Smooth muscle cell (in vitro differentiated cells): ENCODE measurements around the gene HLCS. TPM values are rescaled to one million over a fixed set of nuclear protein-coding genes. Genes with fewer than 3 reads are reported as not detected.

Experiments
- DNase-seq: peaks from one replicate; lab custom pipeline; 2025; ENCODE audit not compliant: unreplicated experiment; lab: John Stamatoyannopoulos, UW
- H2AFZ ChIP-seq: fragments of 200-600 bp; sonication (generic); 2 replicates; pipeline ENCODE4 v1.6.0; 2016; ENCODE audit warnings: antibody characterized with exemption, low read depth, mild to moderate bottlenecking
- H3F3A ChIP-seq: fragments of 200-600 bp; sonication (generic); 2 replicates; pipeline ENCODE4 v1.6.0; 2017; ENCODE audit warnings: antibody characterized with exemption, low read depth
- H3K27ac ChIP-seq: fragments of 200-600 bp; sonication (generic); 2 replicates; pipeline ENCODE4 v1.5.1; 2016; ENCODE audit warnings: low read depth, mild to moderate bottlenecking
- H3K27me3 ChIP-seq: fragments of 200-600 bp; sonication (generic); 2 replicates; pipeline ENCODE4 v1.6.1; 2016; ENCODE audit warnings: low read depth, mild to moderate bottlenecking
- H3K36me3 ChIP-seq: fragments of 200-600 bp; sonication (generic); 2 replicates; pipeline ENCODE4 v1.5.1; 2016; ENCODE audit warnings: low read depth
- H3K4me1 ChIP-seq: fragments of 200-600 bp; sonication (generic); 2 replicates; pipeline ENCODE4 v1.5.1; 2016; ENCODE audit warnings: low read depth
- H3K4me2 ChIP-seq: fragments of 200-600 bp; sonication (generic); 2 replicates; pipeline ENCODE4 v1.6.0; 2016; ENCODE audit warnings: mild to moderate bottlenecking
- H3K4me3 ChIP-seq: fragments of 200-600 bp; sonication (generic); 2 replicates; pipeline ENCODE4 v1.5.1; 2016; ENCODE audit warnings: mild to moderate bottlenecking
- H3K79me2 ChIP-seq: fragments of 200-600 bp; sonication (generic); 2 replicates; pipeline ENCODE4 v1.6.0; 2016; ENCODE audit warnings: low read depth, mild to moderate bottlenecking
- H3K9ac ChIP-seq: fragments of 200-600 bp; sonication (generic); 2 replicates; pipeline ENCODE4 v1.6.0; 2016; ENCODE audit warnings: low read depth
- H3K9me3 ChIP-seq: fragments of 200-600 bp; sonication (generic); replicated peaks from 2 replicates; pipeline ENCODE4 v1.5.1; 2016; ENCODE audit warnings: low read depth
- H4K20me1 ChIP-seq: fragments of 200-600 bp; sonication (generic); 2 replicates; pipeline ENCODE4 v1.6.0; 2016; ENCODE audit warnings: low read depth
- WGBS: methylation state at CpG from one replicate; pipeline ENCODE4 v1.1.7; 2016; ENCODE audit warnings: low lambda C conversion rate; 5-methylcytosine and 5-hydroxymethylcytosine counted together
- polyA plus RNA-seq: library from polyadenylated mRNA; unstranded; fragments of >200 nt; fragmentation: Nextera tagmentation; extraction: Ambion mirVana; gene quantifications from 2 replicates; pipeline ENCODE4 v1.2.1, GENCODE V29; 2016
- total RNA-seq: library from RNA; depleted of rRNA; stranded (reverse); fragments of >200 nt; gene quantifications from 2 replicates; pipeline ENCODE4 v1.2.3, GENCODE V29; 2014
- TF ChIP-seq, protein P1 (sequence below): fragments of 200-600 bp; sonication (generic); IDR thresholded peaks from 2 replicates; pipeline ENCODE4 v1.5.1; 2017; ENCODE audit warnings: borderline replicate concordance, mild to moderate bottlenecking, antibody characterized with exemption; ENCODE audit not compliant: insufficient read depth, poor library complexity, severe bottlenecking

Gene HLCS
- total and polyA plus RNA-seq, 2 experiments from 2014 or later: 7.5 to 20.6 TPM

GRCh38 chr21:36866419-36866818, 100.0 kb downstream of the HLCS start:
- Histone ChIP-seq H3K9me3 (no peaks in the 10 kb centered on the region), H3K27me3 (no peaks in the 10 kb centered on the region), H3F3A (no peaks in the 10 kb centered on the region), H3K79me2 (no peaks in the 10 kb centered on the region), H3K27ac (no peak overlapping the region), H3K4me2 (no peak overlapping the region), H3K4me1 (no peaks in the 10 kb centered on the region), H3K36me3 (no peaks in the 10 kb centered on the region), H3K4me3 (no peak overlapping the region), H4K20me1 (no peaks in the 10 kb centered on the region), H2AFZ (no peak overlapping the region), H3K9ac (no peak overlapping the region)
- TF ChIP-seq, protein P1, sequence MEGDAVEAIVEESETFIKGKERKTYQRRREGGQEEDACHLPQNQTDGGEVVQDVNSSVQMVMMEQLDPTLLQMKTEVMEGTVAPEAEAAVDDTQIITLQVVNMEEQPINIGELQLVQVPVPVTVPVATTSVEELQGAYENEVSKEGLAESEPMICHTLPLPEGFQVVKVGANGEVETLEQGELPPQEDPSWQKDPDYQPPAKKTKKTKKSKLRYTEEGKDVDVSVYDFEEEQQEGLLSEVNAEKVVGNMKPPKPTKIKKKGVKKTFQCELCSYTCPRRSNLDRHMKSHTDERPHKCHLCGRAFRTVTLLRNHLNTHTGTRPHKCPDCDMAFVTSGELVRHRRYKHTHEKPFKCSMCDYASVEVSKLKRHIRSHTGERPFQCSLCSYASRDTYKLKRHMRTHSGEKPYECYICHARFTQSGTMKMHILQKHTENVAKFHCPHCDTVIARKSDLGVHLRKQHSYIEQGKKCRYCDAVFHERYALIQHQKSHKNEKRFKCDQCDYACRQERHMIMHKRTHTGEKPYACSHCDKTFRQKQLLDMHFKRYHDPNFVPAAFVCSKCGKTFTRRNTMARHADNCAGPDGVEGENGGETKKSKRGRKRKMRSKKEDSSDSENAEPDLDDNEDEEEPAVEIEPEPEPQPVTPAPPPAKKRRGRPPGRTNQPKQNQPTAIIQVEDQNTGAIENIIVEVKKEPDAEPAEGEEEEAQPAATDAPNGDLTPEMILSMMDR: no peak
- 89% methylated on average over 5 of the region's 5 CpGs for WGBS
- no peak for DNase-seq

- H3K4me3 ChIP-seq: no peak overlapping the region
- H3K27ac ChIP-seq: no peak overlapping the region
These were observed 101.5 kb downstream of the HLCS start for GRCh38 chr21:36864974-36865373.

GRCh38 chr21:36863260-36863659, 103.2 kb downstream of the HLCS start:
- H3F3A ChIP-seq: no peaks in the 10 kb centered on the region
- H3K9me3 ChIP-seq: no peaks in the 10 kb centered on the region
- H3K36me3 ChIP-seq: no peaks in the 10 kb centered on the region
- no peaks in the 10 kb centered on the region for H3K27me3 ChIP-seq
- H3K4me1 ChIP-seq: peaks cover 2% of the 10 kb centered on the region
- H2AFZ ChIP-seq: no peak overlapping the region
- 97% methylated on average over 4 of the region's 4 CpGs for WGBS
- no peaks in the 10 kb centered on the region for H4K20me1 ChIP-seq
- TF ChIP-seq, protein P1: no peak
- no peak overlapping the region for H3K9ac ChIP-seq
- no peak overlapping the region for H3K27ac ChIP-seq
- no peak overlapping the region for H3K4me3 ChIP-seq
- no peak for DNase-seq
- no peak overlapping the region for H3K4me2 ChIP-seq
- H3K79me2 ChIP-seq: no peaks in the 10 kb centered on the region

More at GRCh38 chr21:36864974-36865373, 101.5 kb downstream of the HLCS start:
- no peak overlapping the region for H3K4me2 ChIP-seq
- no peaks in the 10 kb centered on the region for H4K20me1 ChIP-seq
- 89% methylated on average over 10 of the region's 10 CpGs for WGBS
- no peaks in the 10 kb centered on the region for H3F3A ChIP-seq
- H3K36me3 ChIP-seq: no peaks in the 10 kb centered on the region
- no peaks in the 10 kb centered on the region for H3K27me3 ChIP-seq
- H3K9ac ChIP-seq: no peak overlapping the region
- H3K79me2 ChIP-seq: no peaks in the 10 kb centered on the region
- no peaks in the 10 kb centered on the region for H3K9me3 ChIP-seq
- no peak overlapping the region for H2AFZ ChIP-seq
- DNase-seq: no peak
- TF ChIP-seq, protein P1: no peak
- peaks cover 2% of the 10 kb centered on the region for H3K4me1 ChIP-seq

DNA sequence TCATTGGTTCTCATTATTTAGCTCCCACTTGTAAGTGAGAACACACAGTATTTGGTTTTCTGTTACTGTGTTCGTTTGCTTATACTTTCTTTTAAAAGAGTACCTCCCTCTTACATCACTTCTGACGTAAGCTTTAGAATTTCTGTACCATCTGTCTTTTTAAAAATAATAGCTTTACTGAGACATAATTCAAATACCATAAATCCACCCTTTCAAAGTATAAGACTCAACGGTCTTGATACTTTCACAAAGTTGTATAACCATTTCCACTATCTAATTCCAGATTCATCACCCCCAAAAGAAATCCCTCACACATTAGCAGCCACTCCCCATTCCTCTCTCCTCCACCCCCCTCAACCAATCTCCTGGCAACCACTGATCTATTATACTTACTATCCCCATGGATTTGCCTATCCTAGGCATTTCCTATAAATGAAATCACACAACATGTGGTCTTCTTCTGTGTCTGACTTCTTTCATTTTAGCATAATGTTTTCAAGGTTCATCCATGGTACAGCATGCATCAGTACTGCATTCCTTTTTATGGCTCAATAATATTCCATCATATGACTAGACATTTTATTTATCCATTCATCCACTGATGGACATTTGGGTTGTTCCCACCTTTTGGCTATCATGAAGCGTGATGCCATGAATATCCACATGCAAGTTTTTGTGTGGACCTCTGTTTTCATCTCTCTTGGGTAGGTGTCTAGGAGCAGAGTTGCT, 104.7 kb downstream of the HLCS start:
- H4K20me1 ChIP-seq: no peaks in the 10 kb centered on the region
- H3K4me1 ChIP-seq: peaks cover 2% of the 10 kb centered on the region
- H3K4me3 ChIP-seq: no peak overlapping the region
- no peaks in the 10 kb centered on the region for H3K79me2 ChIP-seq
- H3K27ac ChIP-seq: peak overlapping the region; percentile 68
- H3K9me3 ChIP-seq: no peaks in the 10 kb centered on the region
- no peak for DNase-seq
- TF ChIP-seq, protein P1: no peak
- H3F3A ChIP-seq: no peaks in the 10 kb centered on the region
- 94% methylated on average over 4 of the region's 4 CpGs for WGBS
- peak overlapping the region; percentile 29 for H3K9ac ChIP-seq
- H2AFZ ChIP-seq: no peak overlapping the region
- no peak overlapping the region for H3K4me2 ChIP-seq
- H3K27me3 ChIP-seq: no peaks in the 10 kb centered on the region
- no peaks in the 10 kb centered on the region for H3K36me3 ChIP-seq
